Stimulated activated CD8-positive, alpha-beta memory T cell treated with anti-CD3 and anti-CD28 coated beads, Interleukin-15, amount 100 ng/mL, for 4 hours (primary cell): ENCODE data around the gene EXOC4.

ENCODE experiments used
- DNase-seq, 2 donors: peaks; one replicate each; pipeline ENCODE4 v3.0.0-alpha.2; 2020; ENCODE audit warnings: low read depth in 2 of 2

Gene EXOC4

DNA sequence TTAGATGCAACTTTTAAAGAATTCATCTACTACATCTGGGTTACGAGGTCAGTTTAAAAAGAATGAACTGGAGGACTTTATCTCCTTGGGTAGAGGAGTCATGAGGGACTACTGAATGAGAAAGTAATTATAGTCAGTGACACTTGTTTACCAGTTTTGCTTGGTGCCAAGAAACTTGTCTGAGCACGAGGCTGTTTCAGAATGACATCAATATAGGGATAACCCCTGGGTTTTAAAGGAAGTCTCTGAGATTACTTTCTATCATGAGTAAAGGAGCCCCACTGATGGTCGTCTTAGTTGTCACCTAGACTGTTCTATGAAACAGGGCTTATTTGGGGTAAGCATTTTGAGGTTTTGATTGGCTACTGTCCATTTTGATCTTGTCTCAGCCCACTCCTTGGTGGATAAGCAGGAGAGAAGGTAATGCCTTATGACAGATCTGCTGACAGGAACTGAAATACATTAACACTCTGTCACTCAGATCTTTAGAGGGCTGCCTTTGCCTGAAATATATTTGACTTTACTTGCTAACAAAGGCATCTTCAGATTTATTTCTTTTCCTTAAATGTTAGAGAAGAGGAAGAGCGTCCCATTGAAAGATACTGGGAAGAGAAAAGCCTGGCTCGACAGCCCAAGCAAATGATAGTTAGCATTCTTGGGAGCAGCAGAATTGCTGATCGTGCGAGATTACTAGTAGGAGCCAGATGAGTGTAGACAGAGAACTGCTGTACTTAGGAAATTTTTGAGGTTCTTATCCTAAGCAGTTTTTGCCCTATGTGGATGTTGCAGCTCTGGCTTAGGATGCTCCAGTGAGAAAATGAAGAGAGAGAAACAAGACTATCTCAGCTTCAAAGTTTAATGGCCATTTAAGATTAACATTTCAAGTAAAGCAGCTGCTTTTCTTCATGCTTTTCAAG, 575.1 kb downstream of the EXOC4 start:
- DNase-seq = no peak

DNA sequence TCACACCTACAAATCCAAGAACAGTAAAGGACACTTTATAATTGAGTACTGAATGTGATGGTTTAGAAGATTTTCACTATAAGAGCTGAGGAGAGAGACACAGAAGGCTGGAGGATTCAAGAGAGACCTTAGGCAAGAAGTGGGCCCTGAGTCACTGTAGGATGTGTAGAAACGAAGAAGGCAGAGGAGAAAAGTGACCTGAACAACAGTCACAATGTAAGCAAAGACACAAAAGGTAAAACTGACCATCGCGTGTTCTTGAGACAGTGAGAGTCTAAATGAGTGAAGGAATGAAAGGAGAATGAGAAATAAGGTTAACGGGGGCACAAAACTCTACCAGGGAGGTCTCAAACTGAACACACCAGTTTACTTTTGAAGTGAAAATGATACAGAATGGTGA, 576.0 kb downstream of the EXOC4 start:
- no peak for DNase-seq

DNA sequence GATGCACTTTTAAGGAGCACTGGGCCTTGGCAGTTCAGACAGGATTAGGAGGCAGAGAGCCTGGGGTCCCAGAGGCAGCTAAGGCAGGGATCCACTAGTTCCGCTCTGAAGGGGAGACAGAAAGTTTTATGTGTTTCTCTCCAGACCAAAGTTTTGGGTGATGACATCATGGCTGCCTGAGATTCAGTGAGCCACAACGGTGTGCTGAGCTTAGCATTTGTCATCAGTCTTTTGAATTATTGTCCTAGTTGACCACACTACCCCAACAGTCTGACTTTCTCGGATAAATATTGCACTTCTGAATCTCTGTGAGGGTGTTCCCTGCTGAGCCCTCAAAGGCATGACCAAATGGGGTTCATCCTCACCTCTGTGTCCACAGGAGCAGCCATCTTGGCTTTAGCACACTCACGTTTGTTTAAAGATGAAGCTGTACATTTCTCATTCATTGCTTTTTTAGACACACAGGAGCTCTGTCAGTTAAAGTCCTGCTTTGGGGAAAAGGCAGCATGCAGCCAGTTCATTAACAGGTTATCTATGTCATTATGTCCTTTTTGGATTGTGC, 576.5 kb downstream of the EXOC4 start:
- DNase-seq = no peak

GRCh38 chr7:133830081-133830480, 577.2 kb downstream of the EXOC4 start:
- DNase-seq = no peak

DNA sequence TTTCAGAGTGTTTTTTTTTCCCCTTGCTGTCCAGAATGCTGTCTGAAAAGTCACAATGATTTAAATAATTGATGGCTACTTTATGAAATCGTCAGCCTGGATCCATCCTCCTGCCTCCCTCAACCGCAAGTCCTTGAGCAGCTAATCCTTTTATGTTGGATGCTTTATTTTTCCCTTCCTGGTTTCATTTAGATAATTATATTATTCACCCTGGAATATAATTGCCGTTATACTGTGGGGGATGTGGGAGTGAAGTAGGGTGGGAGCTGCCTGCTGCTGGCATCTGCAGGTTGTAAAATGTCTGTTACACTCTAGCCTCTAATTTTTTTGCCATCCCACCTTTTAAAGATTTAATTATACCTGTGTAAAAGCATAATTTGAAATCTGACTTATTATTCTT, 583.8 kb downstream of the EXOC4 start:
- no peak for DNase-seq

GRCh38 chr7:133837224-133837623, 584.3 kb downstream of the EXOC4 start:
- DNase-seq = no peak

GRCh38 chr7:133839121-133839520, 586.2 kb downstream of the EXOC4 start:
- no peak for DNase-seq

DNA sequence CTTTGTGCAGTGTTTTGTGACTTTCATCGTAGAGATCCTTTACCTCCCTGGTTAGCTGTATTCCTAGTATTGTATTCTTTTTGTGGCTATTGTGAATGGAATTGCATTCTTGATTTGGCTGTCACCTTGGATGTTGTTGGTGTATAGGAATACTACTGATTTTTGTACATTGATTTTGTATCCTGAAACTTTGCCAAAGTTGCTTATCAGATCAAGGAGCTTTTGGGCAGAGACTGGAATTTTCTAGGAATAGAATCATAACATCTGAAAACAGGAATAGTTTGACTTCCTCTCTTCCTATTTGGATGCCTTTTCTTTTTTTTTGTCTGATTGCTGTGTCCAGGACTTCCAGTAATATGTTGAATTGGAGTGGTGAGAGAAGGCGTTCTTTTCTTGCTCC, 590.5 kb downstream of the EXOC4 start:
- DNase-seq = no peak

- no peak for DNase-seq
Observed at GRCh38 chr7:133845005-133845404, 592.1 kb downstream of the EXOC4 start.

GRCh38 chr7:133846203-133846945, 593.5 kb downstream of the EXOC4 start:
- no peak for DNase-seq

DNA sequence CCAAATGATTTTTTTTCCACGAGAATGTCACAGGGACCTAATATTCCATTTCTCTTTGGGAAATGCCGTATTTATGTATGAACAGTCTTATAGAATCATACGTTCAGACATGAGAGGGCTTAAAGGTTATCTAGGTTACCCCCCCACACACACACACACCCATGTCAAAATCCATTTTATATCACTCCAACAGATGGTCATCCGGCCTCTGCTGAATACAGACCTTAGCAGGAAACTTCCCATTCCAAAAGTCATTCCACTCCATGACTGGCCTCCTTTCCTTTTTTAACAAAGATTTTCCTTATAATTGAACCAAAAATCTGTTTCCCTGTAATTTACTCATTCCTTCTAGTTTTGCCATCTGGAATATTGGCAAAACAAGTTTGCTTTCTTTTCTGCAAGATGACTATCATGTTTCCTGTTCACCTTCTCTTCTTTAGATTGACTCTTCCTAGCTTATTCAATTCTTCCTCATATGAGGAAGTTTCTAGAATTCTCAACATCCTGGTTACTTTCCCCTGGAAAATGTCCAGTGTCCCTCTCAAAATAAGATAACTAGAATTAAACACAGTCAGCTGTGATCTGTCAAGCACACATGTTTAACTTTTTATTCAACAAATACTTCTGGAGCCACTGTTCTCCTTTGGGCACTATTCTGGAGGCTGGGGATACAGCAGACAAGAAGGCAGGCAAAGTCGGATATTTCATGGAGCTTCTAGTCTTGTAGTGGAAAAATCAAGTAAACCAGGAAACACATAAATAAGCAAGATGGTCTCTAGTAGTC, 597.8 kb downstream of the EXOC4 start:
- DNase-seq = no peak

GRCh38 chr7:133851411-133851810, 598.5 kb downstream of the EXOC4 start:
- DNase-seq = no peak

GRCh38 chr7:133853706-133854276, 600.9 kb downstream of the EXOC4 start:
- no peak for DNase-seq

GRCh38 chr7:133854739-133855138, 601.9 kb downstream of the EXOC4 start:
- no peak for DNase-seq

- DNase-seq = no peak
Observed at GRCh38 chr7:133857376-133858119, 604.7 kb downstream of the EXOC4 start.

- DNase-seq = no peak
Observed at GRCh38 chr7:133858311-133858710, 605.4 kb downstream of the EXOC4 start.

GRCh38 chr7:133859231-133859630, 606.4 kb downstream of the EXOC4 start:
- DNase-seq = no peak

GRCh38 chr7:133859871-133860450, 607.1 kb downstream of the EXOC4 start:
- DNase-seq = no peak

GRCh38 chr7:133860628-133861335, 607.9 kb downstream of the EXOC4 start:
- no peak for DNase-seq

DNA sequence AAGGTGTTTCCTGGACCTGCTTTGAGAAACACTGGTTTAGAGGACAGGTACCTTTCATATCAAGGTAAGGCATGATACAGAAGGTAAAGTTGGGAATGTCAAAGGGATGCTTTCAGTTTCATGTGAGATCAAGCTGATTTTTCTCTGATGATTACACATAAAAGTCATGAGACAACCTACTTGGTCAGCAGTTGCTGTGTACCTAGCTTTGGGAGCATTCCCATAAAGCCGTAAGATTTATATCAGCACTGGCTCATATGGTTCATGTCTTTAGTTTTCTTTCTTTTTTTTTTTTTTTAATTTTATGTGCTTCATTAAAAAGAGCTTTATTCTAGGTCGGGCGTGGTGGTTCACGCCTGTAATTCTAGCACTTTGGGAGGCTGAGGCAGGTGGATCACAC, 609.0 kb downstream of the EXOC4 start:
- no peak for DNase-seq
